Measurements from ENCODE around the gene MAGOHB.
"Not testable (repeated sequence)": the region's sequence is repeated elsewhere in the genome, so short reads cannot be mapped to it uniquely, and the experiment has no call there.

MAGOHB gene

GRCh38 chr12:10618338-10618987 lies 5.1 kb upstream of the MAGOHB start:
- peak; percentile 61 for DNase-seq (ENCODE audit: low read depth, low spot score)
- TF ChIP-seq CTCF (IDR thresholded peaks at IDR 0.05; ENCODE audit: insufficient read depth, low read length, missing control alignments), result no peak
- ChIA-PET CTCF (interaction anchor here (1.0 to 1.4 kb wide), 3 partner anchors 13 to 383 kb away, joined by 4 to 5 read pairs (median 4); no protein-coding TSS in a partner anchor), POLR2A (no interaction called here)
- H3K4me3 ChIP-seq (ENCODE audit: low read depth, low read length), result no peak overlapping the region

- no peak overlapping the region for H3K4me3 ChIP-seq (ENCODE audit: low read depth, low read length)
- no peak for TF ChIP-seq CTCF (IDR thresholded peaks at IDR 0.05; ENCODE audit: insufficient read depth, low read length, missing control alignments)
- DNase-seq (ENCODE audit: low read depth, low spot score), result no peak
- POLR2A ChIA-PET, result no interaction called here
- CTCF ChIA-PET, result interaction anchor here (1.0 to 1.3 kb wide), 2 partner anchors 14 to 132 kb away, joined by 4 to 5 read pairs; no protein-coding TSS in a partner anchor
These were observed 4.5 kb upstream of the MAGOHB start for GRCh38 chr12:10617863-10618262.

GRCh38 chr12:10615532-10615931 lies 2.1 kb upstream of the MAGOHB start:
- H3K4me3 ChIP-seq (ENCODE audit: low read depth, low read length), result no peak overlapping the region
- ChIA-PET CTCF (interaction anchor here (0.6 to 1.3 kb wide), 2 partner anchors 59 to 736 kb away, joined by 3 read pairs; no protein-coding TSS in a partner anchor), POLR2A (no interaction called here)
- no peak for DNase-seq (ENCODE audit: low read depth, low spot score)
- no peak for TF ChIP-seq CTCF (IDR thresholded peaks at IDR 0.05; ENCODE audit: insufficient read depth, low read length, missing control alignments)

DNA sequence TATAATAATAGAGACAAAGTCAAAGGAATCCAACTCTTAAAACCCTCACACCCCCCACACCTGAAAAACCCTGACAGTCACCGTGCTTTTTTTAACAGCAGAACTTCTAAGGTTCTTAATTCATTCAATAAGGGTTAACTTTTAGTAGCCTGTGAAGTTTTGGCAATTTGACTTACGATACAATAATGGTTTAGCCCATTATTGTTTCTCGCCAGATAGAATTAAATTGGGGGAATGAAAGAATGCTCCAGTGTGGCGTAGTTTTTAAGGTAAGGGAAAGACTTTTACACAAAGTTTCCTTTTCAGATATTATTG lies 604 bp upstream of the MAGOHB start:
- ChIA-PET POLR2A (no interaction called here), CTCF (interaction anchor here (0.9 to 1.4 kb wide), 2 partner anchors 11 to 61 kb away, joined by 3 read pairs; no protein-coding TSS in a partner anchor)
- no peak for TF ChIP-seq CTCF (IDR thresholded peaks at IDR 0.05; ENCODE audit: insufficient read depth, low read length, missing control alignments)
- H3K4me3 ChIP-seq (ENCODE audit: low read depth, low read length), result peak overlapping the region; percentile 90
- DNase-seq (ENCODE audit: low read depth, low spot score), result no peak

- ChIA-PET POLR2A (no interaction called here), CTCF (interaction anchor here (1.1 kb wide), 1 partner anchor 137 kb away, joined by 3 read pairs; no protein-coding TSS in a partner anchor)
- peak overlapping the region; percentile 90 for H3K4me3 ChIP-seq (ENCODE audit: low read depth, low read length)
- DNase-seq (ENCODE audit: low read depth, low spot score), result no peak
- no peak for TF ChIP-seq CTCF (IDR thresholded peaks at IDR 0.05; ENCODE audit: insufficient read depth, low read length, missing control alignments)
These were observed 443 bp downstream of the MAGOHB start for GRCh38 chr12:10612984-10613348.

GRCh38 chr12:10612110-10612509 lies 1.3 kb downstream of the MAGOHB start:
- DNase-seq (ENCODE audit: low read depth, low spot score), result no peak
- ChIA-PET POLR2A (no interaction called here), CTCF (interaction anchor here (1.3 to 1.9 kb wide), 2 partner anchors 138 to 159 kb away, joined by 4 to 5 read pairs; no protein-coding TSS in a partner anchor)
- no peak for TF ChIP-seq CTCF (IDR thresholded peaks at IDR 0.05; ENCODE audit: insufficient read depth, low read length, missing control alignments)
- H3K4me3 ChIP-seq (ENCODE audit: low read depth, low read length), result peak overlapping the region; percentile 90

- CTCF ChIA-PET, result interaction anchor here (1.1 to 1.9 kb wide), 3 partner anchors 65 to 160 kb away, joined by 4 to 5 read pairs (median 4); no protein-coding TSS in a partner anchor
- DNase-seq (ENCODE audit: low read depth, low spot score); H3K4me3 ChIP-seq (ENCODE audit: low read depth, low read length); POLR2A ChIA-PET: not testable (repeated sequence)
These were observed 2.2 kb downstream of the MAGOHB start for GRCh38 chr12:10611258-10611657.
